ENCODE measurements around the gene CHST8. TPM values are rescaled to one million over a fixed set of nuclear protein-coding genes. Genes with fewer than 3 reads are reported as not detected.
"Not testable (repeated sequence)": the region's sequence is repeated elsewhere in the genome, so short reads cannot be mapped to it uniquely, and the experiment has no call there.

CHST8 gene
- polyA plus RNA-seq, 4 donors = 0.13 to 0.45 (median 0.29) TPM

- no peak for DNase-seq (ENCODE audit: low read depth in 4 of 4, low spot score in 3 of 4)
Observed at GRCh38 chr19:33688171-33688992, 66.6 kb downstream of the CHST8 start.

GRCh38 chr19:33689138-33689746 is 67.5 kb downstream of the CHST8 start:
- no peak for DNase-seq (ENCODE audit: low read depth in 4 of 4, low spot score in 3 of 4)

- DNase-seq (ENCODE audit: low read depth in 4 of 4, low spot score in 3 of 4) = no peak
Observed at GRCh38 chr19:33689868-33690267, 68.1 kb downstream of the CHST8 start.

GRCh38 chr19:33690378-33691029 is 68.8 kb downstream of the CHST8 start:
- DNase-seq (ENCODE audit: low read depth in 4 of 4, low spot score in 3 of 4) = no peak

GRCh38 chr19:33691030-33691427 is 69.3 kb downstream of the CHST8 start:
- no peak for DNase-seq (ENCODE audit: low read depth in 4 of 4, low spot score in 3 of 4)

- no peak for DNase-seq (ENCODE audit: low read depth in 4 of 4, low spot score in 3 of 4)
Observed at GRCh38 chr19:33691736-33692135, 70.0 kb downstream of the CHST8 start.

GRCh38 chr19:33693678-33694077 is 71.9 kb downstream of the CHST8 start:
- DNase-seq (ENCODE audit: low read depth in 4 of 4, low spot score in 3 of 4) = no peak

- DNase-seq (ENCODE audit: low read depth in 4 of 4, low spot score in 3 of 4) = not testable (repeated sequence)
Observed at GRCh38 chr19:33695547-33695946, 73.8 kb downstream of the CHST8 start.

- DNase-seq (ENCODE audit: low read depth in 4 of 4, low spot score in 3 of 4) = no peak
Observed at GRCh38 chr19:33697766-33698165, 76.0 kb downstream of the CHST8 start.

- DNase-seq (ENCODE audit: low read depth in 4 of 4, low spot score in 3 of 4) = no peak
Observed at GRCh38 chr19:33698576-33699435, 77.1 kb downstream of the CHST8 start.

GRCh38 chr19:33699754-33700407 is 78.1 kb downstream of the CHST8 start:
- DNase-seq (ENCODE audit: low read depth in 4 of 4, low spot score in 3 of 4) = no peak

GRCh38 chr19:33700408-33701013 is 78.8 kb downstream of the CHST8 start:
- DNase-seq (ENCODE audit: low read depth in 4 of 4, low spot score in 3 of 4) = no peak

GRCh38 chr19:33701565-33701964 is 79.8 kb downstream of the CHST8 start:
- no peak for DNase-seq (ENCODE audit: low read depth in 4 of 4, low spot score in 3 of 4)

GRCh38 chr19:33702606-33703437 is 81.1 kb downstream of the CHST8 start:
- DNase-seq (ENCODE audit: low read depth in 4 of 4, low spot score in 3 of 4) = no peak

GRCh38 chr19:33703438-33703750 is 81.6 kb downstream of the CHST8 start:
- no peak for DNase-seq (ENCODE audit: low read depth in 4 of 4, low spot score in 3 of 4)

- DNase-seq (ENCODE audit: low read depth in 4 of 4, low spot score in 3 of 4) = no peak
Observed at GRCh38 chr19:33703821-33704220, 82.1 kb downstream of the CHST8 start.

GRCh38 chr19:33704271-33704670 is 82.5 kb downstream of the CHST8 start:
- DNase-seq (ENCODE audit: low read depth in 4 of 4, low spot score in 3 of 4) = no peak

GRCh38 chr19:33705090-33705847 is 83.5 kb downstream of the CHST8 start:
- DNase-seq (ENCODE audit: low read depth in 4 of 4, low spot score in 3 of 4) = no peak

Measured in right renal pelvis (tissue), 4 donors.